Activated naive CD8-positive, alpha-beta T cell treated with anti-CD3 and anti-CD28 coated beads, Interleukin-2, amount 50 U/mL, for 16 hours (primary cell): ENCODE measurements around the gene DYNLL2.
"Not testable (repeated sequence)": the region's sequence is repeated elsewhere in the genome, so short reads cannot be mapped to it uniquely, and the experiment has no call there.

Experiments used
- DNase-seq: peaks from one replicate; pipeline ENCODE4 v3.0.0-alpha.2; 2020; ENCODE audit warnings: low read depth, low spot score

Gene DYNLL2

GRCh38 chr17:58082870-58083490 lies at the start of gene DYNLL2:
Gene DYNLL2, plus strand, starts transcription at chr17:58083419. Its CDS starts 3,672 bp downstream, at chr17:58087091.
- peak; percentile 83 for DNase-seq

- DNase-seq: no peak
Measured at GRCh38 chr17:58039975-58040374, 43.2 kb upstream of the DYNLL2 start.

DNA sequence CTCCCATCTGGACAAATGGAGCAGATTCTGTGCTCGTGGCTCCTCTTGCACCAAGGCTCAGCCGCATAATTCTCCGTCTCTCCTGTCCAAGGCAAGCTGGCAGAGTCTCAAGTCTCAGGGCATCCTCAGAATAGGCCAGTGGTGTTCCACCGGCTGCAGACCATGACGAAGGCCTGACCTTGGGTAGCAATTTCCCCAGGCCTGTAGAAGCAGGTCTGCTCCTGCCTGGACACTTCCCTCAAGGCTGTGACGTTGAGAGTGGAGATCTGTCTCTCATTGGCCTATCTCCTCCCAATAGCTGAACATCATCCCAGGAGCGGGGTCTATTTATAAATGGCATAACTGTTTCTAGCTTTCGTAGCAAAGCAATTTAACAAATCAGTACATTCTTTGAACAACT lies 42.8 kb upstream of the DYNLL2 start:
- no peak for DNase-seq

GRCh38 chr17:58041161-58041560 lies 42.1 kb upstream of the DYNLL2 start:
- DNase-seq: no peak

GRCh38 chr17:58043221-58044181 lies 39.7 kb upstream of the DYNLL2 start:
- no peak for DNase-seq

GRCh38 chr17:58044256-58044655 lies 39.0 kb upstream of the DYNLL2 start:
- not testable (repeated sequence) for DNase-seq

- no peak for DNase-seq
Measured at GRCh38 chr17:58046239-58047094, 36.8 kb upstream of the DYNLL2 start.

DNA sequence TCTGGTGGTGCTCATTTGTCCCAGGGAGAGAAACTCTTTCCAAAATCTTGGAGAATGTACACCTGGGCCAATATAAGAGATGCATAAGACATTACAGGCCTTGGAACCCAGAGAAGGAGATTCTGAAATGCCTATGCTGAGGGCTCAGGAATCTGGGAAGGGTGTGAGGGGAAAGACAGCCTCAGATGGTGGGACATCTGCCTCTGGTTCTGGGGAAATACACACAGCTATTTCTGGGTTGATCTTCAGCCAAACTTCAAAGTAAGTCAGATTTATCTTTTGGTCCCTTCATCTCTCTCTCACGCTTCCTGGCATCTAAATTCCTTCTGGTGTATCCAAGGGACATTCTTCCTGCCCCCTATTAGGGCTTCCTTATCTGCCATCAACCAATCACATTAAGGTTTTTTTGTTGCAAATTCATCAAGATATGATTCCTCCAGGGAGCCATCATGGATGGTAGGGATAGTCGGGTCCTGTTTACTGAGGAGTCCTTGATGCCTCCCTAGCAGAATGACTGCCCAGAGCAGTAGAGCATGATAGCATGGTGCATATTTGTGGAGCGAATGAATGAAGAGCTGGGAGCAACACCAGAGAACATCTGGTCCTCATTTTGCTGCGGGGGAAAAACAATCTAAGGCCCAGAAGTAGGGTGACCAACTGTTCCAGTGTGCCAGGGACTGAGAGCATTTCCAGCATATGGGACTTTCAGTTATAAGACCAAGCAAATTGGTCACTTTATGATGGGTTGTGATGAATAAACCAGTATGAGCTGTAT lies 35.7 kb upstream of the DYNLL2 start:
- no peak for DNase-seq

DNA sequence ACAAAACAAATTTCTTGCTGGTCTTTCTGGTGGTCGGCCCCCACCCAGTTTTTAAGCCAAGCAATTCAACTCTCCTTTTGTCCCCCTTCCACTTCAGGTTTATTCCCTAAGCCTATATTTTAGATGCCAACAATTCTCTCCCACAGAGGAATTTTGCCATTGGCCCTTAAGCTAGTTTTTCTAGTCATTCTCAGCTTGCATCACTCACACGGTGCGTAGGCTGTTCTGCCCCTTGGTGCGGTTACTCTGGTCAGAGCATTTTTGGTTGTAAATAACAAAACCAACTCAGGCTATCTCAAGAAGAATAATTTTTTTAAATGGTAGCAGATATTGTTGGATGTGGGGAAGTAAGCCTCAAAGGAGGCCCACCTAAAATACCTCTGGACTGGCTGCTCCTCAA lies 33.7 kb upstream of the DYNLL2 start:
- DNase-seq: no peak

DNA sequence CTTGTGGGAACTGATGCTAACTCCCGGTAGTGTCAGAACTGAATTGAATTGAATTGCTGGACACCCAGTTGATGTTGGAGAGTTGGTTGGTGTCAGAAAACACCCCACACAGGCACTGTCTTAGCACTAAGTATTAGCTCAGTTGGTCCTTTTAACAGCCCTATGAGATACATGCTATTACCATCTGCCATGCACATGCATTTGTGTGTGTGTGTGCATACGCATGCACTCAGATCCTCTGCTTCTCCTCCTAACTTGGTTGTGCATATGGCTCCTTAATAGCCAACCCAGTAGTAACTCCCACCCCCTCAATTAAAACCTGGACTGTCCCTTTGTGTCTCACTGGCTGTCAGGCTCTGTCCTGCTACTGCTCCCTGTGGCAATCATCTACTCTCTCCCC lies 32.3 kb upstream of the DYNLL2 start:
- DNase-seq: no peak

- DNase-seq: no peak
Measured at GRCh38 chr17:58051468-58051867, 31.8 kb upstream of the DYNLL2 start.

GRCh38 chr17:58052407-58052806 lies 30.8 kb upstream of the DYNLL2 start:
- DNase-seq: no peak

- DNase-seq: no peak
Measured at GRCh38 chr17:58052945-58053715, 30.1 kb upstream of the DYNLL2 start.

GRCh38 chr17:58054641-58055040 lies 28.6 kb upstream of the DYNLL2 start:
- DNase-seq: no peak

GRCh38 chr17:58056476-58056875 lies 26.7 kb upstream of the DYNLL2 start:
- no peak for DNase-seq

DNA sequence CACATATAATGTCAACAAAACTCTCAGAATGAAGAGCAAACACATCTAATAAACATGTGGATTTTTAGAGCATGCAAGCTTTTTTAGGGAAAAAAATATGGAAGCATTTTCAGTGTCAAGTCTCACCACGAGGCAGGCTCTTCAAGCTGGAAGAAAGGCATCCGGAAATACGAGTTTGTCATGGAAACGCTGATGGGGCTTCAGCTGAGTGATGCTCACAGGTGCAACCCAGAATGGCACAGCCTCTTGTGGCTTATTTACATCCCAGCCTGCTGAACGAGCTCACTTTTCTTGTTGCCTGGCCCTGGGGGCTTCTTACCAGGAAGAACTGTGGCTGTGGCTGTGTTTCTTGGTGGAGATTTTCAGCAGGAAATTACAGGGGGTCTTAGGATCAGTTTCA lies 24.1 kb upstream of the DYNLL2 start:
- no peak for DNase-seq

GRCh38 chr17:58060596-58061191 lies 22.5 kb upstream of the DYNLL2 start:
- no peak for DNase-seq

- DNase-seq: no peak
Measured at GRCh38 chr17:58061672-58062071, 21.5 kb upstream of the DYNLL2 start.

- DNase-seq: no peak
Measured at GRCh38 chr17:58065238-58065637, 18.0 kb upstream of the DYNLL2 start.

DNA sequence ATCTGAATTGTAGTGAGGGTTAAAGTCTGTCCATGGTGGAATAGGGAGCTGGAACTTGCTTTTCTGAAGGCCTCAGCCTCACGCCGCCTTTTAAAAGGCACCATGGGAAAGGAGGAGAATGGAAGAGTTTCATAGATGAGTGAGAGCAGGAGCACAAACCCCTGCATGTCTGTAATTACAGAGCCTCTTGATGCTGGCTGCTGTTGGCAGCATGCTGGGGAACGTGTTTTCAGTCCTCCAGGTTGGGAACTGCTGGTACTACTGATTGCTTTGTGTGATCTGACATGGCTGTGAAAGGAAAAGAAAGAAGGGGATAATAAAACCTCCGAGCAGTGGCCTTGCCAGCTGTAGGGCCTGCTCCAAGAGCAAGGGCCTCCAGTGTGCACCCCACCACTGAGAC lies 16.8 kb upstream of the DYNLL2 start:
- DNase-seq: no peak
